G401.6 (cell line): ENCODE data around the gene HERC2.
"Not testable (repeated sequence)": the region's sequence is repeated elsewhere in the genome, so short reads cannot be mapped to it uniquely, and the experiment has no call there.

Experiments used
- FAIRE-seq: peaks from 2 replicates; lab custom pipeline; 2012; peaks lifted over from hg19 to GRCh38; lab: Jason Lieb, UNC

The HERC2 gene

GRCh38 chr15:28273873-28274610 is 47.9 kb downstream of the HERC2 start:
- no peak for FAIRE-seq

GRCh38 chr15:28273468-28273867 is 48.5 kb downstream of the HERC2 start:
- FAIRE-seq: no peak

GRCh38 chr15:28272587-28272986 is 49.4 kb downstream of the HERC2 start:
- FAIRE-seq: no peak

- FAIRE-seq: no peak
These were observed 50.2 kb downstream of the HERC2 start for GRCh38 chr15:28271697-28272260.

GRCh38 chr15:28269097-28269496 is 52.9 kb downstream of the HERC2 start:
- no peak for FAIRE-seq

GRCh38 chr15:28267727-28268126 is 54.3 kb downstream of the HERC2 start:
- no peak for FAIRE-seq

GRCh38 chr15:28265334-28266019 is 56.5 kb downstream of the HERC2 start:
- FAIRE-seq: no peak

GRCh38 chr15:28264166-28264565 is 57.8 kb downstream of the HERC2 start:
- FAIRE-seq: no peak

GRCh38 chr15:28262438-28262837 is 59.5 kb downstream of the HERC2 start:
- FAIRE-seq: no peak

GRCh38 chr15:28260722-28261121 is 61.3 kb downstream of the HERC2 start:
- no peak for FAIRE-seq

GRCh38 chr15:28260317-28260716 is 61.7 kb downstream of the HERC2 start:
- no peak for FAIRE-seq

GRCh38 chr15:28255965-28256364 is 66.0 kb downstream of the HERC2 start:
- no peak for FAIRE-seq

GRCh38 chr15:28252831-28253230 is 69.1 kb downstream of the HERC2 start:
- no peak for FAIRE-seq

GRCh38 chr15:28246605-28247004 is 75.4 kb downstream of the HERC2 start:
- FAIRE-seq: no peak

- no peak for FAIRE-seq
These were observed 78.1 kb downstream of the HERC2 start for GRCh38 chr15:28243901-28244300.

GRCh38 chr15:28243399-28243798 is 78.6 kb downstream of the HERC2 start:
- FAIRE-seq: no peak

- FAIRE-seq: not testable (repeated sequence)
These were observed 83.7 kb downstream of the HERC2 start for GRCh38 chr15:28238296-28238695.

- not testable (repeated sequence) for FAIRE-seq
These were observed 90.2 kb downstream of the HERC2 start for GRCh38 chr15:28231743-28232142.

- not testable (repeated sequence) for FAIRE-seq
These were observed 90.6 kb downstream of the HERC2 start for GRCh38 chr15:28231336-28231735.

GRCh38 chr15:28228990-28229640 is 92.9 kb downstream of the HERC2 start:
- not testable (repeated sequence) for FAIRE-seq

- FAIRE-seq: no peak
These were observed 93.9 kb downstream of the HERC2 start for GRCh38 chr15:28228096-28228495.

- not testable (repeated sequence) for FAIRE-seq
These were observed 94.7 kb downstream of the HERC2 start for GRCh38 chr15:28227303-28227702.

GRCh38 chr15:28222612-28223011 is 99.4 kb downstream of the HERC2 start:
- FAIRE-seq: not testable (repeated sequence)
